GM23338 (cell line): ENCODE measurements around the gene SULT1B1. TPM values are rescaled to one million over a fixed set of nuclear protein-coding genes. Genes with fewer than 3 reads are reported as not detected.

ENCODE experiments used
- ATAC-seq: fragments of 200-7000 bp; cut with Tn5 transposase; 3 replicates; pipeline ENCODE4 v1.9.1; 2020
- DNase-seq: peaks from one replicate; pipeline ENCODE4 v3.0.0-alpha.2; 2015; ENCODE audit warnings: low spot score
- H2AFZ ChIP-seq: fragments of 200-600 bp; sonication (generic); 2 replicates; pipeline ENCODE4 v1.8.0; 2016; ENCODE audit warnings: antibody characterized with exemption, mild to moderate bottlenecking, moderate library complexity
- H3F3A ChIP-seq: fragments of 200-600 bp; sonication (generic); replicated peaks from 2 replicates; pipeline ENCODE4 v1.8.0; 2017; ENCODE audit warnings: antibody characterized with exemption, mixed run types, low read depth
- H3K27ac ChIP-seq: fragments of 200-600 bp; sonication (generic); 2 replicates; pipeline ENCODE4 v1.6.1; 2016; ENCODE audit warnings: low read depth
- H3K27me3 ChIP-seq: fragments of 200-600 bp; sonication (generic); 2 replicates; pipeline ENCODE4 v1.8.0; 2016; ENCODE audit warnings: mild to moderate bottlenecking, mixed run types, moderate library complexity; ENCODE audit not compliant: insufficient read depth
- H3K36me3 ChIP-seq: fragments of 200-600 bp; sonication (generic); 2 replicates; pipeline ENCODE4 v1.8.0; 2016; ENCODE audit warnings: mild to moderate bottlenecking; ENCODE audit not compliant: insufficient read depth
- H3K4me1 ChIP-seq: fragments of 200-600 bp; sonication (generic); 2 replicates; pipeline ENCODE4 v1.8.0; 2016; ENCODE audit warnings: mild to moderate bottlenecking, moderate library complexity; ENCODE audit not compliant: insufficient read depth
- H3K4me2 ChIP-seq: fragments of 200-600 bp; sonication (generic); 2 replicates; pipeline ENCODE4 v1.7.1; 2017; ENCODE audit warnings: mixed run types
- H3K4me3 ChIP-seq: fragments of 200-600 bp; sonication (generic); 2 replicates; pipeline ENCODE4 v1.6.1; 2016; ENCODE audit warnings: mixed run types
- H3K79me2 ChIP-seq: fragments of 200-600 bp; sonication (generic); replicated peaks from 2 replicates; pipeline ENCODE4 v1.8.0; 2017; ENCODE audit warnings: mild to moderate bottlenecking; ENCODE audit not compliant: insufficient read depth
- H3K9me2 ChIP-seq: fragments of 200-600 bp; sonication (generic); 2 replicates; pipeline ENCODE4 v1.8.0; 2017; ENCODE audit not compliant: insufficient read depth
- H4K20me1 ChIP-seq: fragments of 200-600 bp; sonication (generic); replicated peaks from 2 replicates; pipeline ENCODE4 v1.8.0; 2017; ENCODE audit warnings: mild to moderate bottlenecking; ENCODE audit not compliant: insufficient read depth
- H3K27ac Mint-ChIP-seq: 2 replicates; pipeline ENCODE4 v1.8.0; 2020; ENCODE audit warnings: inconsistent platforms, mild to moderate bottlenecking, moderate library complexity, mixed read lengths
- H3K27me3 Mint-ChIP-seq: 3 replicates; pipeline ENCODE4 v1.8.0; 2022; ENCODE audit warnings: low read depth, mild to moderate bottlenecking, moderate library complexity, mixed read lengths, inconsistent platforms; ENCODE audit not compliant: insufficient read depth, poor library complexity
- H3K36me3 Mint-ChIP-seq: 3 replicates; pipeline ENCODE4 v1.8.0; 2021; ENCODE audit warnings: low read depth, mild to moderate bottlenecking, inconsistent platforms, moderate library complexity, mixed read lengths
- H3K4me1 Mint-ChIP-seq: 3 replicates; pipeline ENCODE4 v1.8.0; 2020; ENCODE audit warnings: mild to moderate bottlenecking, inconsistent platforms, mixed read lengths
- H3K4me3 Mint-ChIP-seq: 3 replicates; pipeline ENCODE4 v1.8.0; 2021; ENCODE audit warnings: moderate library complexity, mild to moderate bottlenecking, inconsistent platforms, mixed read lengths
- H3K9me3 Mint-ChIP-seq: 3 replicates; pipeline ENCODE4 v1.8.0; 2020; ENCODE audit warnings: moderate library complexity, mild to moderate bottlenecking, inconsistent platforms, mixed read lengths
- ETS1 ChIP-seq: IDR thresholded peaks from 2 replicates; pipeline ENCODE4 v1.6.1; 2016; ENCODE audit warnings: antibody characterized with exemption
- EZH2 ChIP-seq: fragments of 200-600 bp; sonication (generic); IDR thresholded peaks from one replicate; pipeline ENCODE4 v1.8.0; 2017; ENCODE audit warnings: antibody characterized with exemption, mild to moderate bottlenecking, low read depth; ENCODE audit not compliant: unreplicated experiment
- EZH2phosphoT487 ChIP-seq: fragments of 200-600 bp; sonication (generic); IDR thresholded peaks from one replicate; pipeline ENCODE4 v1.8.1; 2018; ENCODE audit warnings: antibody characterized with exemption; ENCODE audit not compliant: unreplicated experiment
- JUNB ChIP-seq: IDR thresholded peaks from one replicate; pipeline ENCODE4 v1.6.1; 2016; ENCODE audit warnings: antibody characterized with exemption; ENCODE audit not compliant: unreplicated experiment
- POLR2AphosphoS5 ChIP-seq: IDR thresholded peaks from 2 replicates; pipeline ENCODE4 v1.6.1; 2016; ENCODE audit warnings: antibody characterized with exemption, low read depth
- ZNF114 ChIP-seq: fragments of 250-450 bp; sonication (Bioruptor Pico); IDR thresholded peaks from 2 replicates; pipeline ENCODE4 v1.5.0; 2020; ENCODE audit warnings: mild to moderate bottlenecking, moderate library complexity
- ZNF331 ChIP-seq: fragments of 250-450 bp; sonication (Bioruptor Pico); IDR thresholded peaks from 2 replicates; pipeline ENCODE4 v1.5.0; 2020; ENCODE audit warnings: low read depth, mild to moderate bottlenecking, moderate library complexity
- ZNF462 ChIP-seq: fragments of 250-450 bp; sonication (Bioruptor Pico); IDR thresholded peaks from 2 replicates; pipeline ENCODE4 v1.5.0; 2020; ENCODE audit warnings: mild to moderate bottlenecking, moderate library complexity
- polyA plus RNA-seq: library from polyadenylated mRNA; unstranded; fragments of >200 nt; fragmentation: Nextera tagmentation; extraction: Ambion mirVana; gene quantifications from 2 replicates; pipeline ENCODE4 v1.2.1, GENCODE V29; 2016
- total RNA-seq: library from RNA; depleted of rRNA; stranded (reverse); fragments of >200 nt; shearing (Covaris generic); gene quantifications from 2 replicates; pipeline ENCODE4 v1.2.3, GENCODE V29; 2014

The SULT1B1 gene
- total and polyA plus RNA-seq, 2 experiments from 2014 or later: not detected

GRCh38 chr4:69785211-69785831 lies 24.9 kb upstream of the SULT1B1 start:
- Mint-ChIP-seq H3K4me1 (no peaks in the 10 kb centered on the region), H3K36me3 (0 out of 3 replicates have a peak, but pooled peaks cover 3% of the 10 kb centered on the region), H3K27ac (no peak overlapping the region), H3K9me3 (peaks cover 11% of the 10 kb centered on the region), H3K27me3 (no peaks in the 10 kb centered on the region), H3K4me3 (no peak overlapping the region)
- Histone ChIP-seq H3K79me2 (no peaks in the 10 kb centered on the region), H3K27ac (no peak overlapping the region), H4K20me1 (no peaks in the 10 kb centered on the region), H3K27me3 (no peaks in the 10 kb centered on the region), H3K4me1 (no peaks in the 10 kb centered on the region), H3F3A (no peaks in the 10 kb centered on the region), H3K36me3 (no peaks in the 10 kb centered on the region), H3K9me2 (no peaks in the 10 kb centered on the region; the same call in 1 of the 2 replicates), H3K4me3 (no peak overlapping the region), H3K4me2 (no peak overlapping the region), H2AFZ (no peak overlapping the region)
- ATAC-seq (no peak), DNase-seq (no peak)
- no peak for TF ChIP-seq ZNF462 (CRISPR knock-in tag)
- no peak for TF ChIP-seq EZH2phosphoT487
- no peak for TF ChIP-seq POLR2AphosphoS5
- TF ChIP-seq JUNB: no peak

- Histone ChIP-seq H3K79me2 (no peaks in the 10 kb centered on the region), H3K36me3 (no peaks in the 10 kb centered on the region), H3K4me2 (no peak overlapping the region), H3K27me3 (no peaks in the 10 kb centered on the region), H4K20me1 (no peaks in the 10 kb centered on the region), H3K4me1 (no peaks in the 10 kb centered on the region), H3K9me2 (no peaks in the 10 kb centered on the region; the same call in 1 of the 2 replicates), H3K27ac (no peak overlapping the region), H3K4me3 (no peak overlapping the region), H2AFZ (no peak overlapping the region), H3F3A (no peaks in the 10 kb centered on the region)
- Mint-ChIP-seq H3K27me3 (no peaks in the 10 kb centered on the region), H3K27ac (no peak overlapping the region), H3K4me3 (no peak overlapping the region), H3K4me1 (no peaks in the 10 kb centered on the region), H3K36me3 (0 out of 3 replicates have a peak, but pooled peaks cover 3% of the 10 kb centered on the region), H3K9me3 (peaks cover 11% of the 10 kb centered on the region)
- DNase-seq (no peak), ATAC-seq (no peak)
- no peak for TF ChIP-seq JUNB
- TF ChIP-seq POLR2AphosphoS5: no peak
- no peak for TF ChIP-seq EZH2
- TF ChIP-seq ZNF114: no peak
- no peak for TF ChIP-seq EZH2phosphoT487
- no peak for TF ChIP-seq ETS1
- no peak for TF ChIP-seq ZNF331
Measured at GRCh38 chr4:69782651-69783310, 22.4 kb upstream of the SULT1B1 start.
